ENCODE data around the gene OXSR1. TPM values are rescaled to one million over a fixed set of nuclear protein-coding genes. Genes with fewer than 3 reads are reported as not detected.

Gene OXSR1
- polyA plus RNA-seq, 2 of the 4 experiments (the other 2 are of a cell fraction): 30.2 to 44.0 TPM

DNA sequence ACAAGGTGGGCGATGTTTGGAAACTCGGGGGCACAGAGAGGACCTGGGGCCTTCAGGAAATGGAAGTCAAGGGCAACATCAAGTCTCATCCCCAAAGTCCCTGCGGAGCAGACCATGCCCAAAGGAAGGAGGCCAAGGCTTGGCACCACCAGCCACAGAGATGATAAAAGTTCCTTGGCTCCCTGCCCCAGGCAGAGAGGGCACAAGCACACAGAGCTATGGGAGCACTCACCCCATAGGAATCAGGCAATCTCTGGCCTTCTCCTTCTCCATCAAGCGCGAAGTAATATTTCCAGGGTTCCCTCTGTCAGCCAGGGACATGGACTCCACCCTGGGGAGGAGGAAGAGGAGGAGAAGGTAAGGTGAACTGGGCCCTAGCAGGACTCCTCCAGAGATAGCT lies 36.3 kb upstream of the OXSR1 start:
- no peak overlapping the region for H3K4me2 ChIP-seq
- ChIA-PET CTCF (interaction anchor here (0.8 to 1.9 kb wide), 5 partner anchors 8 to 125 kb away, joined by 3 to 15 read pairs (median 3); partner anchors contain the start of gene ACAA1), POLR2A (interaction anchor here (1.1 kb wide), 1 partner anchor 36 kb away, joined by 3 read pairs; the partner anchor contains the start of gene OXSR1)
- no peak for ATAC-seq
- no peak for TF ChIP-seq ZNF302 (CRISPR knock-in tag; IDR thresholded peaks at IDR 0.05)
- no peak for TF ChIP-seq MAFK (IDR thresholded peaks at IDR 0.05; ENCODE audit: partially characterized antibody)
- no peak for TF ChIP-seq SREBF2 (IDR thresholded peaks at IDR 0.05)
- no peak for TF ChIP-seq EHF (CRISPR knock-in tag; IDR thresholded peaks at IDR 0.05)
- TF ChIP-seq, protein P1, sequence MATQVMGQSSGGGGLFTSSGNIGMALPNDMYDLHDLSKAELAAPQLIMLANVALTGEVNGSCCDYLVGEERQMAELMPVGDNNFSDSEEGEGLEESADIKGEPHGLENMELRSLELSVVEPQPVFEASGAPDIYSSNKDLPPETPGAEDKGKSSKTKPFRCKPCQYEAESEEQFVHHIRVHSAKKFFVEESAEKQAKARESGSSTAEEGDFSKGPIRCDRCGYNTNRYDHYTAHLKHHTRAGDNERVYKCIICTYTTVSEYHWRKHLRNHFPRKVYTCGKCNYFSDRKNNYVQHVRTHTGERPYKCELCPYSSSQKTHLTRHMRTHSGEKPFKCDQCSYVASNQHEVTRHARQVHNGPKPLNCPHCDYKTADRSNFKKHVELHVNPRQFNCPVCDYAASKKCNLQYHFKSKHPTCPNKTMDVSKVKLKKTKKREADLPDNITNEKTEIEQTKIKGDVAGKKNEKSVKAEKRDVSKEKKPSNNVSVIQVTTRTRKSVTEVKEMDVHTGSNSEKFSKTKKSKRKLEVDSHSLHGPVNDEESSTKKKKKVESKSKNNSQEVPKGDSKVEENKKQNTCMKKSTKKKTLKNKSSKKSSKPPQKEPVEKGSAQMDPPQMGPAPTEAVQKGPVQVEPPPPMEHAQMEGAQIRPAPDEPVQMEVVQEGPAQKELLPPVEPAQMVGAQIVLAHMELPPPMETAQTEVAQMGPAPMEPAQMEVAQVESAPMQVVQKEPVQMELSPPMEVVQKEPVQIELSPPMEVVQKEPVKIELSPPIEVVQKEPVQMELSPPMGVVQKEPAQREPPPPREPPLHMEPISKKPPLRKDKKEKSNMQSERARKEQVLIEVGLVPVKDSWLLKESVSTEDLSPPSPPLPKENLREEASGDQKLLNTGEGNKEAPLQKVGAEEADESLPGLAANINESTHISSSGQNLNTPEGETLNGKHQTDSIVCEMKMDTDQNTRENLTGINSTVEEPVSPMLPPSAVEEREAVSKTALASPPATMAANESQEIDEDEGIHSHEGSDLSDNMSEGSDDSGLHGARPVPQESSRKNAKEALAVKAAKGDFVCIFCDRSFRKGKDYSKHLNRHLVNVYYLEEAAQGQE (IDR thresholded peaks at IDR 0.05): no peak
- H3K9me3 ChIP-seq: no peaks in the 10 kb centered on the region
- 94% methylated on average over 4 of the region's 5 CpGs for WGBS (ENCODE audit: missing lambda C conversion rate)
- H3K4me1 ChIP-seq: peaks cover 12% of the 10 kb centered on the region; the same call in 2 of the 3 replicates
- H3K4me3 ChIP-seq: no peak overlapping the region
- no peak for DNase-seq (ENCODE audit: low read depth in 1 of 2, low spot score in 1 of 2)
- FAIRE-seq: no peak
- H3K27ac ChIP-seq: no peak overlapping the region

DNA sequence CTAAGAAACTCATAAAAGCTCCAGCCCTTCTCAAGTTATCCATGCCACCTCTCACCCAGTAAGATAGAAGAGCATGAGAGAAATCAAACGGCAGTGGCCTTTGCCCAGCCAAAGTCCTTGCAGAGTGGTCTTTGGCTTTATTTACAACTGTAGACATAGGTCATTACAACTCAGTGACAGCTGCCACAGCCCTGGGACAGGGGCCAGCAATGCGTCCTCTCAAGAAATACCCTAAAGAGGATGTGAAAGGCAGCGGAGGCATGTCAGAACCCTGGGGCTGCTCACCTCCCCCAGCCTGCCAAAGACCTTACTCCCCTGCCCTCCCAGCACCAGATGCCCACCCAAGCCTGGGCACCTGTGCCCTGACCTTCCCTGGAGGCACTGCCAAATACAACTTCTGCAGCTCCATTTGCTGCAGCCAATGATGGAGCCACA lies 34.7 kb upstream of the OXSR1 start:
- H3K4me2 ChIP-seq: no peak overlapping the region
- H3K4me3 ChIP-seq: no peak overlapping the region
- POLR2A ChIA-PET: no interaction called here
- H3K4me1 ChIP-seq: peaks cover 16% of the 10 kb centered on the region
- H3K27ac ChIP-seq: no peak overlapping the region
- TF ChIP-seq RNF2 (IDR thresholded peaks at IDR 0.05; ENCODE audit: borderline replicate concordance, low read depth): no peak
- no peak for TF ChIP-seq HOXA7 (CRISPR knock-in tag; IDR thresholded peaks at IDR 0.05)
- no peaks in the 10 kb centered on the region for H3K9me3 ChIP-seq
- DNase-seq (ENCODE audit: low read depth in 1 of 2, low spot score in 1 of 2) (no peak), ATAC-seq (no peak), FAIRE-seq (no peak)
- WGBS (ENCODE audit: missing lambda C conversion rate): 77% methylated on average over 3 of the region's 3 CpGs
- CTCF ChIA-PET: interaction anchor here (0.8 to 3.7 kb wide), 8 partner anchors 11 to 168 kb away, joined by 3 to 15 read pairs (median 4); no protein-coding TSS in a partner anchor

DNA sequence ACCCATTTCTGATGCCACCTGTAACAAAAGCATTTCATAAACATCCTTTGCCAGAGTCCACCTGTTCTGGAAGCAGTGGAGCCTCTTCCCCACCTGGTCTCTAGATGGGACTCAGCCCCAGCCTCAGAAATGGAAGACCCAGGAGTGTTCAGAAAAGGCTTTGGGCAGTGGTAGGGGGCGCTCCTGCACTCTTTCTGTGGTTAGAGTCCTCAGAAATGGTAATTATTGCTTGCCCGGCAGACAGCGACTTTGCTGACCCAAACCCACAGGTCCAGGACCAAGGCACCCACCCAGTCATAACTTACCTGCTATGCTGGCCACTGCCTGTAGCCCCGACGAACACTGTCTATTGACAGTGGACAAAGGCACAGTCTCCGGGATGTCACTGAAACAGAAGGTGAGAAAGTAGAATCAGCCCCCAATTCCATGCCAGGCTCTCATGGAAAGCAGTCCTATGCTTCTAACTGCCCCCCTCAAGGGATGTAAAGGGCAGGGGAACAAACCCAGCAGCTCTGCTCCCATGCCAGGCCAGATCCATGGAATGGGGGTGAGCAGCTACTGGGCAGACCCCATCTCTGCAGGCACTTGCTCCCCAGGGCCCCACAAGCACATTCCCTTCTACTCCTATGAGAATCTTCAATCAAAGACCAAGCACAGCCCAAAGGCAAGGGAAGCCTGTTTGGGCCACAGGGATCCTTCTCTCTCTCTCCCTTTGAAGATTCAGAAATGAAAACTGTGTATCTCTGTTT lies 33.5 kb upstream of the OXSR1 start:
- H3K9me3 ChIP-seq: no peaks in the 10 kb centered on the region
- 54% methylated on average over 6 of the region's 6 CpGs for WGBS (ENCODE audit: missing lambda C conversion rate)
- peak; percentile 54 to 86; a peak in 3 of 6 replicates for ATAC-seq
- no peak overlapping the region for H3K4me3 ChIP-seq
- H3K27ac ChIP-seq: no peak overlapping the region
- H3K4me2 ChIP-seq: no peak overlapping the region
- CTCF ChIA-PET: interaction anchor here (0.7 to 3.7 kb wide), 14 partner anchors 8 to 215 kb away, joined by 3 to 15 read pairs (median 4); partner anchors contain the start of gene XYLB
- TF ChIP-seq RAD21 (conservative IDR thresholded peaks at IDR 0.05 in 1 of 2, IDR thresholded peaks at IDR 0.05 in 1 of 2) (peak; percentile 56 to 68), TP53 (CRISPR knock-in tag; IDR thresholded peaks at IDR 0.05) (no peak), SMC3 (IDR thresholded peaks at IDR 0.05) (peak; percentile 30; the same call in 1 of the 3 replicates), CHD2 (IDR thresholded peaks at IDR 0.05; ENCODE audit: low read length, partially characterized antibody) (no peak)
- TF ChIP-seq, protein P2, sequence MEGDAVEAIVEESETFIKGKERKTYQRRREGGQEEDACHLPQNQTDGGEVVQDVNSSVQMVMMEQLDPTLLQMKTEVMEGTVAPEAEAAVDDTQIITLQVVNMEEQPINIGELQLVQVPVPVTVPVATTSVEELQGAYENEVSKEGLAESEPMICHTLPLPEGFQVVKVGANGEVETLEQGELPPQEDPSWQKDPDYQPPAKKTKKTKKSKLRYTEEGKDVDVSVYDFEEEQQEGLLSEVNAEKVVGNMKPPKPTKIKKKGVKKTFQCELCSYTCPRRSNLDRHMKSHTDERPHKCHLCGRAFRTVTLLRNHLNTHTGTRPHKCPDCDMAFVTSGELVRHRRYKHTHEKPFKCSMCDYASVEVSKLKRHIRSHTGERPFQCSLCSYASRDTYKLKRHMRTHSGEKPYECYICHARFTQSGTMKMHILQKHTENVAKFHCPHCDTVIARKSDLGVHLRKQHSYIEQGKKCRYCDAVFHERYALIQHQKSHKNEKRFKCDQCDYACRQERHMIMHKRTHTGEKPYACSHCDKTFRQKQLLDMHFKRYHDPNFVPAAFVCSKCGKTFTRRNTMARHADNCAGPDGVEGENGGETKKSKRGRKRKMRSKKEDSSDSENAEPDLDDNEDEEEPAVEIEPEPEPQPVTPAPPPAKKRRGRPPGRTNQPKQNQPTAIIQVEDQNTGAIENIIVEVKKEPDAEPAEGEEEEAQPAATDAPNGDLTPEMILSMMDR (IDR thresholded peaks at IDR 0.05): peak; percentile 56
- POLR2A ChIA-PET: no interaction called here
- FAIRE-seq: no peak
- peak; percentile 44 to 53 for DNase-seq (ENCODE audit: low read depth in 1 of 2, low spot score in 1 of 2)
- peaks cover 20% of the 10 kb centered on the region for H3K4me1 ChIP-seq
